ENCODE results near the gene RGS10.

Gene RGS10

DNA sequence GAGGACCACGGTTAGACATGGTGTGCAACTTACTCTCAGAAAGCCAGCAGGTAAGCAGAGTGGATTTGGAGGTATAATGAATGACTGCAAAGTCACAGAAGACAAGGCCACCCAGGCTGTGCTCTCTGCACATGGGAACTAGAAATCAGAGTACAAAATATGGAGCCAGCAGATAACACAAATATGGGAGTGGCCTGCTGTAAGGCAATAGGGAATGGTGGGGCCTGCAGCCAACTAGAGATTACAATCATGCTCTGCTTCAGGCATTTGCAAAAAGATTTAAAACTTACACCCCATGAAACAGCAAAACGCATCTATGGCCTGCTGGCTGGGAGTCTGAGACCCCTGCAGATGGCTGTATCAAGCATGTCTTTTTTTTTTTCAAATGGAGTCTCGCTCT, 47.0 kb downstream of the RGS10 start:
- DNase-seq = no peak

GRCh38 chr10:119495021-119495505, 47.5 kb downstream of the RGS10 start:
- no peak for DNase-seq

GRCh38 chr10:119494236-119495020, 48.1 kb downstream of the RGS10 start:
- DNase-seq = no peak

DNA sequence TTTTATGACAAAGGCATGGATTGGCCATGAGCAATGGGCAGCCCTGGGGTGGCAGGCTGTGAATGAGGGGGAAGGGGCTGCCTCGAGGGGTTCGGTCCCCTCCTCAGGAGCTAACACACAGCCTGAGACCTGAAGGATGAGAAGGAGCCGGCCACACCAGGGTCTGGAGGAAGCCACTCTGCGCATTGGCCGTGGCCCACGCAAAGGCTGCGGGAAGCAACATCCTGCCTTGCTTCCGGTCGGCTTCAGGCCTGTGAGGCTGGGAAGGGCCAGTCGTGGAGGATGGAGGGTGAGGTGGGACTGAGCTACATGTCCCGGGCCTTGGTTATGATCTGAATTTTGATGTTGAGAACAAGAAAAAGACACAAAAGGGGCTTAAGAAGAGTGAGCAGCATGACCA, 49.4 kb downstream of the RGS10 start:
- DNase-seq = no peak

DNA sequence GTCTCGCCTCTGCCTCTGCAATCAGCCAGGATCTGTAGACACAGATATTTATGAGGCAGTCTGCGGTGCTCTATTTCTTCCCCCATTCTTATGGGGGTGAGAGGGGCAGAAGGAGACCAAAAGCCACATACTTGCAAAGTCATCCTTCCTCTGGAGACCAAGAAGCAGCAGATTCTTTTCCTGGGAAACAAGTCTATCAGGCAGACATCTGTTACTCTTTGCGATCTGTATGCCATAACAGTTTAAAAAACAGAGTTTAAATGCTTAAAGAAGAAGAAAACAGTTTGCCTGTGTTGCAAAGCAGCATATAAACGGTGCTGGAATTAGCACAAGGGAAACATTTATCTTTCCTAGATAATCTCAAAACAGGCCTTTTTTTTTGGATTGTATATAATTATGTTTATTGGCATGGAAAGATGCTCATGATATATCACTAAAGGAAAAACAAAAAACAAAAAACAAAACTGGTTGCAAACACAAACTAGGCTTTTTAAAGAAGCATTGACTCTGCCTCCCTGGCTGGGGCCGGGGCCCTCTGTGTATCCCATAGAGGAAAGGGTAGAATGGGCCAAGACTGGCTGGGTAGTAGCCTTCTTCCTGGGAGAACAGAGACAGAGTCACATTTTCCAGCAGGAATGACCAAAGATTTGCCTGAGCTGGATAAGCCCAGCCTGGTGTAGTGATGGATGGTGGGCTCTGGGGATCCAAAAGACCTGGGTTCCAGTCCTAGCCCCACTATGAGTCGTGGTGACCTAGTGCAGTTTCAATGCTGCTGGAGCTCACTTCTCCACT, 50.4 kb downstream of the RGS10 start:
- DNase-seq = peak; percentile 3

DNA sequence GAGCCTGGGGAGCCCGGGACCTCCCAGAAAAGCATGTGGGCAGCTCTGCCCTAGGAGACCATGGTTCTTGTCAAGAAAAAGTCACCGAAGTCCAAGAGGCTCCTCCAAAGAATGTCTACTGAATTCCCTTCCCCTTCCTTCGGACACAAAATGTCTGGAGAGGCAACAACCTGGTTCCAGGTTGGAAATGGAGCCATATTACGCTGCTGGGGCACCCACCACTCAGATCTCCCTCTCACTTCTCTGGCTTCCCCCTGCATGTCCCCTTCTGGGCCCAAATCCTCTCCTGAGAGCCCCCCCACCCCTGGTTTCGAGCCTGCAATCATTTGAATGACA, 52.6 kb downstream of the RGS10 start:
- DNase-seq = no peak

DNA sequence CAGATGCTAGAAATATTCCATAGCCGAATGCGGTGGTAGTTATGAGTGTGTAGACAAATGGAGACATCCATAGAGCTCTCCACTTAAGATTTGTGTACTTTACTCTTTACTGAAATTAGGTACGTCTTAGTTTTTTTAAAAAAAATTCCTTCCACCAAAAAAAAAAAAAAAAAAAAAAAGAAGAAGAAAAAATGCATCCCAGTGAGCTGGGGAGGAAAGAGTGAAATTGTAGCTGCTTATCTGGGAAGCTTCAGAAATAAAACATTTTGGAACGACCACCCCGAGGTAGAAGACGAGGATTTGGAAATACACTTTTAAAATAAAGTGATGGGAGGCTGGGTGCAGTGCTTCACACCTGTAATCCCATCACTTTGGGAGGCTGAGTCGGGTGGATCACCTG, 53.8 kb downstream of the RGS10 start:
- no peak for DNase-seq

DNA sequence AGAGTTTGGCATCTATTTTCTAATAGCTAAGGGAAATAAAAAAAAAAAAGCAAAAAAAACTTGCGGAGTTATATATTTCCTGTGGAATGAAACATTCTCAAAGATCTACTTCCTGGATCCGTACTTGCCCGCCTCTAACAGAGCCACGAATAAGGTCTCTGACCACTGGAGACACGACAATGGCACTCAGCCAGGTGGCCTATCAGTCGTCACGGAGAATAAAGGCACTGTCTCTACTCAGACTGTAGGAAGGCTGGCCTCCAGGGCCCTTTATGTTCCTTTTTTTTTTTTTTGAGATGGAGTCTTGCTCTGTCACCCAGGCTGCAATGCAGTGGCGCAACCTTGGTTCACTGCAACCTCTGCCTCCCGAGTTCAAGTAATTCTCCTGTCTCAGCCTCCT, 58.7 kb downstream of the RGS10 start:
- DNase-seq = no peak

DNA sequence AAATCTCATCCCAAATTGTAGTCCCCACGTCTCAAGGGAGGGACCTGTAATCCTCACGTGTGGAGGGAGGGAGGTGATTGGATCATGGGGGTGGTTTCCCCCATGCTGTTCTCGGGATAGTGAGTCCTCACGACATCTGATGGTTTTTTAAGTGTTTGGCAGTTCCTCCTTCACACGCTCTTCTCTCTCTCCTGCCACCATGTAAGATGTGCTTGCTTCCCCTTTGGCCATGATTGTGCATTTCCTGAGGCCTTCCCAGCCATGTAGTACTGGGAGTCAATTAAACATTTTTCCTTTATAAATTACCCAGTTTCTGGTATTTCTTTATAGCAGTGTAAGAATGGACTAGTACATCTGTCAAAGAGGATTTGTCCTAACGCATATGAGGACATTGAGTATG, 59.5 kb downstream of the RGS10 start:
- DNase-seq = no peak

DNA sequence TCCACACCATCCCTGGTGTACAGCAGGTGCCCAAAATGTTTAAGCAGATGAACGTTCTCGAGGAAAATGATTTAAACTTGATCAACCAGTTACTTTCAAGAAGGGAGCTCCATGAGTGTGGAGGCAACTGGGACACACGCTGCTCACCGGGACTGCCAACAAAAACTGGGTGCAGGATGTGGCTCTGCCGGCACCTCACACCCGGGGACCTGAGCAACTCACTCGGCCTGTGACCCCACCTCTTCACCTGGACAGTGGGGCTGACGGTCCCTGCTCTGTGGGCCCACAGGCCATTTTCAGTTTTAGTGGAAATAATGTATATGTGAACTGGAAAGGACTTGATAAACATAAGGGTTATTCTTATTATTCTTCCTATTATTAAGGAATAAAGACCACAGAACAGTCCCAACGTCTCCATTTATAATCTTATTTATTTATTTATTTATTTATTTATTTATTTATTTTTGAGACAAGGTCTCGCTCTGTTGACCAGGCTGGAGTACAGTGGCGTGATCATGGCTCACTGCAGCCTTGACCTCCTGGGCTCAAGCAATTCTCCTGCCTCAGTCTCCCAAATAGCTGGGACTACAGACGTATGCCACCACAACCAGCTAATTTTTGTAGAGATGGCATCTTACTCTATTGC, 60.6 kb downstream of the RGS10 start:
- no peak for DNase-seq

DNA sequence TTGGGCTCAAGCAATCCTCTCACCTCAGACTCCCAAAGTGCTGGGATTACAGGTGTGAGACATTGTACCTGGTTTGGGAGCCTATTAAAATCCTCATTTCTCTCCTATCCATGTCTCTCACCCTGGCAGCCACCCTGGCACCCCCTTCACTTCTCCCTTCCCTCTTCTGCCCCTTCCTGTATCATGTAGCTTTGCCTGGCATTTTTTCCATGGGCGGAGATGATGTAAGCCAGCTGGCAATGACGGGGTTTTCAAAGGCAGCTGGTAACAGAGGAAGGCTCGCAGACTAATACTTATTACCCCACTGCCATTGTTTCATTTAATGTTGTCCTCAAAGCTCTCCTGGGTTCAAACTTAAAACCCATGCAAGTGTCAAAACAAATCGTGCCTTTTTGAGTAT, 61.9 kb downstream of the RGS10 start:
- DNase-seq = no peak

DNA sequence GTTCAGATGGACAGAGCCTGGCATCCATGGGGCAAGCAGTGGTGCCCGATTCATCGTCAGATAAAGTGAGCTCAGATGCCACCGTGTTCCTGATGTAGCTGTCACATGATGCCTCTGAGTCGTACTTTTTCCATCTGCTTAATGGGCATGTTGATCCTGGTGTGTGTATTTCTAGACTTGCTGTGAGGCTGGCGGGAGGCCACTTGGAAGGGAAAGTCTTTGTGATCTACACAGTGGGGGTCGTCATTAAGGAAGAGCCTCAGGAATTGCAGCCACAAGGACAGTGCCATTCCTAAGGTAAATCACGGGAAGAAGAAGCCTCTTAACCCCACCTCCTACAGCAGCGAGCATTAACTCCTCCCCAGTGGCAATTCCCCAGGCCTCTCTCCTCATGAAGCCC, 63.0 kb downstream of the RGS10 start:
- DNase-seq = no peak

DNA sequence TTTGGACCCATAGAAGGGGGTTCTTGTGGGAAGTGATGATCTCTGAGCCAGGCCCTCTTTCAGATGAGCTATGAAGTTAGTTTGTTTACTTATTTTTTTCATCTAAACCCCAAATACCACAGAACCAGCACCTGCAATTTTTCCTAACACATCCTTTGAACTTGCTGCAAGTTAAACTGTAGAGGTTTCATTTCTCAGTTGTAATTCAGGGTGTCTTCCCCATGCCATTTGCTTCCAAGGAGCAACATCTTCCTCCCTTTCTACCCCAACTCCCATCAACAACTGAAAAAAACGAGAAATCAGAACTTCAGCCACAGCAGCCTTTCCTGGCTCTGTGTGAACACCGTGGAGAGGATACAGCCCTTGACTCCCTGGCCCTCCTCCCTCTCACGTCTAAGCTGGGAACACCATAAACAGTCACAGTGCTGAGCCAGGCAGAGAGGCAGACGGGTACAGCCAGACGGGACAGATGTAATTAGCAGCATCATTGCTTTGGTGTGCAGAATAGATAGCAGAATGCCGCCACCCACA, 63.6 kb downstream of the RGS10 start:
- peak; percentile 32 for DNase-seq

- DNase-seq = no peak
These were observed 64.3 kb downstream of the RGS10 start for GRCh38 chr10:119478111-119478802.

GRCh38 chr10:119477444-119477843, 65.1 kb downstream of the RGS10 start:
- DNase-seq = no peak

- DNase-seq = no peak
These were observed 67.9 kb downstream of the RGS10 start for GRCh38 chr10:119474606-119475005.

DNA sequence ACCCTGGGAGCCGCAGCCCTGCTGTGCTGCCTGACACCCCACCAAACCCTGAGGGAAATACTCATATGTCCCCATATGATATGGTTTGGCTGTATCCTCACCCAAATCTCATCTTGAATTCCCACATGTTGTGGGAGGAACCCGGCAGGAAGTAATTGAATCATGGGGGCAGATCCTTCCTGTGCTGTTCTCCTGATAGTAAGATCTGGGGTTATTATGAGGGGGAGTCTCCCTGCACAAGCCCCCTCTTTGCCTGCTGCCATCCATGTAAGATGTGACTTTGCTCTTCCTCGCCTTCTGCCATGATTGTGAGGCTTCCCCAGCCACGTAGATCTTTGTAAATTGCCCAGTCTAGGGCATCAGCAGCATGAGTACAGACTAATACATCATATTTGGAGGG, 68.7 kb downstream of the RGS10 start:
- no peak for DNase-seq

DNA sequence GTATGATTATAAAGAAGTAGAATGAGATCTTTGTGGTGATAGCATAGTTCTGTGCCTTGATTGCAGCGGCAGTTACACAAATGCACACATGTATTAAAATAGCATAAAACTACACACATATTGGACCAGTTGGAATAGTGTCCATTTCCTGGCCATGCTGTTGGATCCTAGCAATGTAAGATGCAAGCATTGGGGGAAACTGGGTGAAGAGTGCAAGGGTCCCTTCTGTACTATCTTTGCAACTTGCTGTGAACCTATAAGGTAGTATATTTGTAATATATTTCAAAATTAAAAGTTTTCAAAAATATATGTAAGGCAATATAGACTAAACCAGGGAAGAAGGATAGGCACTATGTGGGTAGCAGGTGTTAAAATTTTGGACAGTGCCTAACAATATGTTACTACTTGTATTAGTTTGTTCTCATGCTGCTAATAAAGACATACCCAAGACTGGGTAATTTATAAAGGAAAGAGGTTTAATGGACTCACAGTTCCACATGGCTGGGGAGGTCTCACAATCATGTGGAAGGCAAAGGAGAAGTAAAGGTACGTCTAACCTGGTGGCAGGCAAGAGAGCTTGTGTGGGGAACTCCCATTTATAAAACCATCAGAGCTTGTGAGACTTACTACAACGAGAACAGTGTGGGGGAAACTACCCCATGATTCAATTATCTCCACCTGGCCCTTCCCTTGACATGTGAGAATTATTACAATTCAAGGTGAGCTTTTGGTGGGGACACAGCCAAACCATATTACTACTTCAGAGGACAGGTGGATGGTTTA, 71.4 kb downstream of the RGS10 start:
- no peak for DNase-seq

GRCh38 chr10:119469846-119470245, 72.7 kb downstream of the RGS10 start:
- no peak for DNase-seq

GRCh38 chr10:119469325-119469707, 73.2 kb downstream of the RGS10 start:
- no peak for DNase-seq

- no peak for DNase-seq
These were observed 73.8 kb downstream of the RGS10 start for GRCh38 chr10:119468542-119469324.
